Left forelimb (tissue), 1 donor: ENCODE data around the gene KCNS1.

ENCODE experiments used
- DNase-seq: peaks from one replicate; pipeline ENCODE4 v3.0.0-alpha.2; 2018; ENCODE audit warnings: low spot score

The KCNS1 gene

GRCh38 chr20:45109634-45110033 lies 8.7 kb upstream of the KCNS1 start:
- DNase-seq: no peak

GRCh38 chr20:45105317-45105716 lies 4.4 kb upstream of the KCNS1 start:
- DNase-seq: no peak

GRCh38 chr20:45104786-45105185 lies 3.9 kb upstream of the KCNS1 start:
- no peak for DNase-seq

GRCh38 chr20:45103072-45103471 lies 2.1 kb upstream of the KCNS1 start:
- DNase-seq: no peak

- DNase-seq: no peak
Measured at GRCh38 chr20:45101333-45101850, 465 bp upstream of the KCNS1 start.

GRCh38 chr20:45098103-45098773 lies 2.7 kb downstream of the KCNS1 start:
- no peak for DNase-seq

GRCh38 chr20:45097485-45098102 lies 3.3 kb downstream of the KCNS1 start:
- DNase-seq: no peak

- no peak for DNase-seq
Measured at GRCh38 chr20:45096781-45097180, 4.1 kb downstream of the KCNS1 start.

- DNase-seq: no peak
Measured at GRCh38 chr20:45095805-45096238, 5.1 kb downstream of the KCNS1 start.

- no peak for DNase-seq
Measured at GRCh38 chr20:45094864-45095574, 5.9 kb downstream of the KCNS1 start.

GRCh38 chr20:45094201-45094600 lies 6.7 kb downstream of the KCNS1 start:
- DNase-seq: no peak

GRCh38 chr20:45092898-45093297 lies 8.0 kb downstream of the KCNS1 start:
- DNase-seq: no peak

- no peak for DNase-seq
Measured at GRCh38 chr20:45091366-45091765, 9.6 kb downstream of the KCNS1 start.

- no peak for DNase-seq
Measured at GRCh38 chr20:45090481-45090880, 10.4 kb downstream of the KCNS1 start.

- DNase-seq: no peak
Measured at GRCh38 chr20:45088247-45088646, 12.7 kb downstream of the KCNS1 start.

GRCh38 chr20:45087814-45088213 lies 13.1 kb downstream of the KCNS1 start:
- DNase-seq: no peak

GRCh38 chr20:45087097-45087790 lies 13.7 kb downstream of the KCNS1 start:
- DNase-seq: no peak

GRCh38 chr20:45085867-45086266 lies 15.1 kb downstream of the KCNS1 start:
- no peak for DNase-seq

GRCh38 chr20:45085289-45085688 lies 15.6 kb downstream of the KCNS1 start:
- no peak for DNase-seq

- DNase-seq: no peak
Measured at GRCh38 chr20:45083127-45083526, 17.8 kb downstream of the KCNS1 start.

- no peak for DNase-seq
Measured at GRCh38 chr20:45082468-45082867, 18.5 kb downstream of the KCNS1 start.

GRCh38 chr20:45080867-45081624 lies 19.9 kb downstream of the KCNS1 start:
- DNase-seq: no peak
